GM18907 (cell line): ENCODE measurements around the gene PLK2.

Source experiments
- ATAC-seq: cut with Tn5 transposase; IDR thresholded peaks from one replicate; pipeline ENCODE4 v1.9.1; 2021; ENCODE audit warnings: mild to moderate bottlenecking, moderate library complexity; ENCODE audit not compliant: unreplicated experiment

Gene PLK2

GRCh38 chr5:58450811-58451629 lies 8.9 kb downstream of the PLK2 start:
- ATAC-seq: no peak

DNA sequence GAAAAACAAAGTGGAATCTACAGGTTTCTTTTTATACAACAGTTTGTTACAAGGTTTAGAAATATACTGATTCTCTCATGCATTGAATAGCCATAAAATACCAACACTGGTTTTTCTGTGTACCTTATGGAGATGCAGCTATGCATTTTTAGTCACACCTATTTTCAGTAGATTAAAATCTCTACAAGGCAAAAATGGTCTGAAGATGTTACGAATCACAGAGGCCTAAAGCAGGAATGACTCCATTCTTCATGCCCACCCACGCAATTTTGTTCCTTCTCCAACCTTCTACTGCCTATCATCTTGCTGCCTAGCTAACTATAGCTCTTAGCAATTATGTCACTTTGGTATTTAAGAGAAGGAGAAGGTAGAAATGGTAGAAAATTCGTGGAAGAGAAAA lies 9.9 kb downstream of the PLK2 start:
- ATAC-seq: no peak

- no peak for ATAC-seq
Measured at GRCh38 chr5:58447226-58447625, 12.7 kb downstream of the PLK2 start.

GRCh38 chr5:58446024-58446423 lies 13.9 kb downstream of the PLK2 start:
- no peak for ATAC-seq

- no peak for ATAC-seq
Measured at GRCh38 chr5:58444805-58445204, 15.1 kb downstream of the PLK2 start.

DNA sequence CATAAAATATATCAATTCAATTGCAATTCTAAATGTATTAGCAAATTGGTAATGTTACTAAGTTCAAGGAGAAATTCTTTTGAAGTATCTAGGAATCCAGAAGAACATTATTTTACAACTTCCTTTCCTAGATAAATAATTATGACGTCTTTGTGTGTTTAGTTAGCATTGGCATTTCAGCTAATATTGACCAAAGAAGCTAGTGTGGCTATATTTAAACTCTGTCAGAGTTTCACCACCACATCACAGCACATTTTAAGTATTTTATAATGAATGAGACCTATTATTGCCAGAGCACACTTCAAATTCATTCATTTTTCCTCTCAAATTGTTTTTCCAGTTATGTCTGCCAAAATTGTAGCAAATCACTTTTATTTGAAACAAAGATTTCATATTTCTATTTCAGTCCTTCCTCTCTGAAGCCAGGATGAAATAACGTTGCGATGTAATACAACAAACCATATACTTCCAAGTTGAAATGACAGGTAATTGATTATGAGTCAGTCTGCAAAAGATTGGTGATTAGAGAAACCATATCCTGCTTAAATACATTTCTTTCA lies 18.9 kb downstream of the PLK2 start:
- no peak for ATAC-seq

- ATAC-seq: no peak
Measured at GRCh38 chr5:58439094-58439644, 20.7 kb downstream of the PLK2 start.

DNA sequence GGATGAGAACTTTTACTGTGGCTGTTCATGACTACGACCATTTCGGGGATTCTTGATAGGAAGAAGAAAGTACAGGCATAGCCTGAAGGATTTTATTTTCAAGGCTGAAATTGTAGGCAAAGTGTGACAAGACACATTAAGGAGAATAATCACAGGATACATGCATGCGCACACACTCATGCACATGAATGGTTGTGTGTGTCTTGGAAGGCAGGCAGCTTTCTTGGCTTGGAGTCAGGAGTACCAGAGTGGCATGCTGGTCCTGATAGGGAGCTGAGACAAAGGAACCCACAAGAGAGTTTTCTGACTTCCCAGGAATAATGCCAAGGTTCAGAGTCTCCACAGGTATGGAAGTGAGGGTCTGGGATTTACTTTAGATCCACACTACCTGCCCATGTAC lies 22.2 kb downstream of the PLK2 start:
- no peak for ATAC-seq

- no peak for ATAC-seq
Measured at GRCh38 chr5:58431832-58432231, 28.1 kb downstream of the PLK2 start.

- ATAC-seq: no peak
Measured at GRCh38 chr5:58412932-58413331, 47.0 kb downstream of the PLK2 start.

DNA sequence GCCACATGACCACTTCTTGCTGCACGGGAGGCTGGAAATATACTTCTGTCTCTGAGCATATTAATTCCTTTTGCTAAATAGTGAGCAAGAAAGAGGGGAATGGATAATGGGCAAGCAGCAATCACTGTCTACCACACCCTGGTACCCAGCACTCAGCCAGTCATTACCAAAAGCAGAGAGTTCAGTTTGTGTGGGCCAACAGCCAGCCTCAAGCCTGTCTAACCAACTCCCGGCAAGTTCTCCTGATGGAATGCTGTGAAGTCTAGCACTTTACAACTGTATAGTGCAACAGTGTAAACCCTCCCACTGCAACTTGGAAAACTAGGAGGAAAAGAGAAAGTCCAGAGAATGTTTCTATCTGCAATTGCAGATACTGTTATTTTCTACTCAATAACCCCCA lies 47.8 kb downstream of the PLK2 start:
- ATAC-seq: no peak

DNA sequence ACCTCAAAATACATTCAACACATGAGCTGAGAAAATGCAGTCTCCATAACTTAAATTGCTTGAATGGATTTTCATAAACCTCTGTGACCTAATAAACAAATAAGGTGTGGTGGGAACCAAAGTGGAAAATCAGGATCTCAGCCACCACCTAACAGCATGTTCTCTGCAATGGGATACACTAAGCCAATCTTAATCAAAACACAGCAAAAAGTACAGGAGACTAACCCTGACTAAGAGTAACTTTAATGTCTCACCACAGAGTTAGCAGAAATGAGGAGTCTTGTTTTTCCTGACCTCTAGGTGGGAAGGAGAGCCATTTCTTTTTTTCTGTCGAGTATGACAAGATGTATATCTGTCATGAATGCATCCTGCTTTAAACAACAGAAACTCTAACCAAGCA lies 48.5 kb downstream of the PLK2 start:
- no peak for ATAC-seq

- no peak for ATAC-seq
Measured at GRCh38 chr5:58410441-58410840, 49.4 kb downstream of the PLK2 start.

DNA sequence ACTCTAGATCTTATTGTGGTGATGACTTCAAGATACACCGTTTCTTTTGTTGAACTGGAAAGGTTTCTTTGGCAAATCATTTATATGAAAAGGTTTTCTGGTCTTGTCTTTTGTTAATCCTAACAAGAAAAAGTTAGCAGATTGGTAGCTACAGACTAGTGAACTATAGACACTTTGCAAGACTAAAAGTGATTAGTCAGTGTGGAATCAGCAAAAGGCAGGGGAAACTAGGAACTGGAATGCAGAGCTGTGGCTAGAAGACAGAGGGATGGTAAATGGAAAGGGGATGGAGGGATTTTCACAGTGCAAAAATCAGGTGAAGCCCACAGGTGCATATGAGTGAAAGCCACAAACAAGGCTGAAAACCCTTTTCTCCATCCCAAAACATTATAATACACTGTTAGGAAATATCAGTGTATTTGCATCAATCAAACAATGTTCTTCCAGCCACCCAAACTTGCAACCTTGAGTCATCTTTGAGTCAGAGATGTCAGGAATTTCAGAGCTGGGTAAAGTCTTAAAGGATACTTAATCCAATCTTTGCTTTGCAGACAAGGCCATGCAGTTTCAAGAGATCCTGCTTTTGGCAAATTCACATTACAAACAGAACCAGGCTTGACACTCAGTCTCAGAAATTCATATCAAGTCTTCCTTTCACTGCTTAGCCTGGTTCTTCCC lies 52.7 kb downstream of the PLK2 start:
- no peak for ATAC-seq

DNA sequence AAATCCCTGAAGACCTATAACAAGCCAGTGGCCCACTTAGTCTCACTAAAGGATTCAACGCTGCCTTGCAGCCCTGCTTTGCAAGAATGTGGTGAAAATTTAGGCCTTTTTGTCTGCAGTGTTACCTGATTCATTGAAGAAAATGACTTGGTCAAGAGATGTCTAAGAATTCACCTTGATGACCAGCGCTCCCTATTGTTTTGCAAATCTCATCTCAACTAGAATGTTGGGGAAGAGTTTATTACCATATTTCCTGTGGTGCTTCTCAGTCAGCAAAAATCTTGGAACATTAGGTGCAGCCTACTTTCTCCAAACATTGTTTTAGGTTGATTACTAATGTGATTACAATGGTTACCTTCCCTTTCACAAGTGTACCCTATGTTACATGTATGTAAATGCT lies 53.5 kb downstream of the PLK2 start:
- ATAC-seq: no peak

DNA sequence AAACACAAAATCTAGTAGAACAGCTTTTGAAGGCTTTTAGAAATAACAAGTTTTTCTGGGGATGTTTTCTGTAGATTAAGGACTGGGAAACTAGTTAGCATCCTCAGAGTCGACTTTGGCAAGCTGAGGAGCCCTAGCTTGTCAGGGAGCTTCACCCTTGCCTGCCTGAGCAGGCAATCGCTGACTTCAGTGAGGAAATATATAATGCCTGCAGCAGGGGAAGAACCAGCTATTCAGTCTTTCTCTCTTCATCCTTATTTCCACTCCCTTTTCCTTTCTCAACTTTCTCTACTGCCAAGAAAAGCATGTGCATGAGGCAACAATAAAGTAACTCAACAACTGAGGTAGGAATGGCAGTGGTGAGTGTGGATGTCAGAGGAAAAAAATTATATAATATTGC lies 54.7 kb downstream of the PLK2 start:
- no peak for ATAC-seq

DNA sequence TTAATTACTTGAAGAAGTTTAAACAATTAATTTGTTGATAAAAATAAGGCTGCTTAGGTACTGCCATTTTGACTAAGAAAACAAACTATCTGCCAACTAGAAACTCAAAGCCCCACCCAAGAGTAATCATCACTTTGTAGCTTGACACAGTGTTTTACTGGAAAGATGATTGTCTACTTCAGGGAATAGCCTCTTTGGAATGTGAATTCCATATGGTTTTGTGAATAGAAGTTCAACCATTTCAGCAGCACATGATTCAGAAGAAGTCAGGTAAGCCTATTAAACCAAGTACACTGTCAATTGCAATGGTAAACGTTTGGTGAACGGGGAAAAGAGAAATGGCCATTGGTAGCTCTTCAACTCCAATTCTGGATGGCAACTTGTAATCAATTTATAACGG lies 55.2 kb downstream of the PLK2 start:
- no peak for ATAC-seq
